ENCODE measurements around the gene VSIG8.

VSIG8 gene

GRCh38 chr1:159829273-159829634 lies 33.2 kb downstream of the VSIG8 start:
- DNase-seq (ENCODE audit: low spot score): no peak

- no peak for DNase-seq (ENCODE audit: low spot score)
Observed at GRCh38 chr1:159828581-159829272, 33.7 kb downstream of the VSIG8 start.

GRCh38 chr1:159828176-159828575 lies 34.3 kb downstream of the VSIG8 start:
- DNase-seq (ENCODE audit: low spot score): no peak

- no peak for DNase-seq (ENCODE audit: low spot score)
Observed at GRCh38 chr1:159827549-159827948, 34.9 kb downstream of the VSIG8 start.

- DNase-seq (ENCODE audit: low spot score): no peak
Observed at GRCh38 chr1:159827102-159827490, 35.4 kb downstream of the VSIG8 start.

- DNase-seq (ENCODE audit: low spot score): no peak
Observed at GRCh38 chr1:159826441-159827101, 35.9 kb downstream of the VSIG8 start, which contains the start of gene SLAMF8. Gene SLAMF8, plus strand, starts transcription at chr1:159826873. Its CDS starts 26 bp downstream, at chr1:159826899.

- no peak for DNase-seq (ENCODE audit: low spot score)
Observed at GRCh38 chr1:159825564-159825963, 36.9 kb downstream of the VSIG8 start.

- no peak for DNase-seq (ENCODE audit: low spot score)
Observed at GRCh38 chr1:159823406-159823805, 39.1 kb downstream of the VSIG8 start.

- no peak for DNase-seq (ENCODE audit: low spot score)
Observed at GRCh38 chr1:159821171-159821867, 41.1 kb downstream of the VSIG8 start.

GRCh38 chr1:159817276-159818041 lies 45.0 kb downstream of the VSIG8 start:
- no peak for DNase-seq (ENCODE audit: low spot score)

GRCh38 chr1:159815926-159816325 lies 46.5 kb downstream of the VSIG8 start:
- DNase-seq (ENCODE audit: low spot score): no peak

GRCh38 chr1:159804924-159805323 lies 57.5 kb downstream of the VSIG8 start:
- no peak for DNase-seq (ENCODE audit: low spot score)
